ENCODE results near the gene ZIC3.

DNA sequence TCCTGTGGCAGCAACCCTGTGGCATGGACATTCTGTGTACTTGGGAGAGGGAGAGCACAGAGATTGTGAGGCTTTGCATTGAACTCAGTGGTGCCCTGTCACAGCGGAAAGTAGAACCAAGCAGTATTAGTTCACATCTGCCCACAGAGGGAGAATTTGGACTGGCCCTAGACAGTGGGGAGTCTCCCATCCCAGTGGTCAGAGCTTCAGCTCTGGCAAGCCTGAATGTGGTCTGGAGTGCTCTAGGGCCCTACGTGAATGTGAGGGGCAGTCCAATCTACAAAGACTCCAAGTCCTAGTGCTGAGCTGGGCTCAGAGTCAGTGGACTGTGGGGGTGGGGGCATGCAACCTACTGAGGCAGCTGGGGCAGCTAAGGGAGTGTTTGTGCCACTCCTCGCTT is 34.8 kb downstream of the ZIC3 start:
- TF ChIP-seq, protein P1, sequence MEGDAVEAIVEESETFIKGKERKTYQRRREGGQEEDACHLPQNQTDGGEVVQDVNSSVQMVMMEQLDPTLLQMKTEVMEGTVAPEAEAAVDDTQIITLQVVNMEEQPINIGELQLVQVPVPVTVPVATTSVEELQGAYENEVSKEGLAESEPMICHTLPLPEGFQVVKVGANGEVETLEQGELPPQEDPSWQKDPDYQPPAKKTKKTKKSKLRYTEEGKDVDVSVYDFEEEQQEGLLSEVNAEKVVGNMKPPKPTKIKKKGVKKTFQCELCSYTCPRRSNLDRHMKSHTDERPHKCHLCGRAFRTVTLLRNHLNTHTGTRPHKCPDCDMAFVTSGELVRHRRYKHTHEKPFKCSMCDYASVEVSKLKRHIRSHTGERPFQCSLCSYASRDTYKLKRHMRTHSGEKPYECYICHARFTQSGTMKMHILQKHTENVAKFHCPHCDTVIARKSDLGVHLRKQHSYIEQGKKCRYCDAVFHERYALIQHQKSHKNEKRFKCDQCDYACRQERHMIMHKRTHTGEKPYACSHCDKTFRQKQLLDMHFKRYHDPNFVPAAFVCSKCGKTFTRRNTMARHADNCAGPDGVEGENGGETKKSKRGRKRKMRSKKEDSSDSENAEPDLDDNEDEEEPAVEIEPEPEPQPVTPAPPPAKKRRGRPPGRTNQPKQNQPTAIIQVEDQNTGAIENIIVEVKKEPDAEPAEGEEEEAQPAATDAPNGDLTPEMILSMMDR (conservative IDR thresholded peaks at IDR 0.05; ENCODE audit: low read depth, low read length): no peak
- no peak for TF ChIP-seq EZH2 (IDR thresholded peaks at IDR 0.05; ENCODE audit: borderline replicate concordance, low read depth, low read length, poor library complexity, severe bottlenecking)
